GM12875 (cell line): Measurements from ENCODE around the gene RSRP1.

Experiments used
- H3K4me3 ChIP-seq: one replicate; pipeline ENCODE4 v1.5.1; 2011; ENCODE audit warnings: low read depth, low read length, control low read depth
- CTCF ChIP-seq: IDR thresholded peaks from 2 replicates; pipeline ENCODE4 v1.5.1; 2011; ENCODE audit warnings: low read depth, mild to moderate bottlenecking, control low read depth, inconsistent platforms, low read length, moderate library complexity, borderline replicate concordance; ENCODE audit not compliant: insufficient read depth

The RSRP1 gene

GRCh38 chr1:25232866-25233784, 14.1 kb downstream of the RSRP1 start:
- TF ChIP-seq CTCF = no peak

GRCh38 chr1:25232027-25232865, 15.0 kb downstream of the RSRP1 start, which contains the start of gene SYF2:
TSS of gene SYF2 (minus strand) at chr1:25232502. CDS start at chr1:25232467, 35 bp downstream.
- no peak for TF ChIP-seq CTCF
- peak within 1 kb of the TSS; percentile 87 for H3K4me3 ChIP-seq

More at GRCh38 chr1:25232866-25233784, 14.1 kb downstream of the RSRP1 start:
- peak overlapping the region; percentile 87 for H3K4me3 ChIP-seq

- no peak overlapping the region for H3K4me3 ChIP-seq
- no peak for TF ChIP-seq CTCF
These were observed 23.8 kb downstream of the RSRP1 start for GRCh38 chr1:25223471-25223870.

- H3K4me3 ChIP-seq = no peak overlapping the region
- TF ChIP-seq CTCF = no peak
These were observed 24.6 kb downstream of the RSRP1 start for GRCh38 chr1:25222606-25223005.

GRCh38 chr1:25220666-25221065, 26.6 kb downstream of the RSRP1 start:
- no peak for TF ChIP-seq CTCF
- no peak overlapping the region for H3K4me3 ChIP-seq

- TF ChIP-seq CTCF = no peak
- H3K4me3 ChIP-seq = no peak overlapping the region
These were observed 27.5 kb downstream of the RSRP1 start for GRCh38 chr1:25219661-25220251.
